GM21717 (cell line): ENCODE measurements around the gene NFE2L2.
"Not testable (repeated sequence)": the region's sequence is repeated elsewhere in the genome, so short reads cannot be mapped to it uniquely, and the experiment has no call there.

ENCODE experiments used
- ATAC-seq: cut with Tn5 transposase; IDR thresholded peaks from one replicate; pipeline ENCODE4 v1.9.1; 2021; ENCODE audit warnings: mild to moderate bottlenecking, moderate library complexity; ENCODE audit not compliant: unreplicated experiment

NFE2L2 gene

DNA sequence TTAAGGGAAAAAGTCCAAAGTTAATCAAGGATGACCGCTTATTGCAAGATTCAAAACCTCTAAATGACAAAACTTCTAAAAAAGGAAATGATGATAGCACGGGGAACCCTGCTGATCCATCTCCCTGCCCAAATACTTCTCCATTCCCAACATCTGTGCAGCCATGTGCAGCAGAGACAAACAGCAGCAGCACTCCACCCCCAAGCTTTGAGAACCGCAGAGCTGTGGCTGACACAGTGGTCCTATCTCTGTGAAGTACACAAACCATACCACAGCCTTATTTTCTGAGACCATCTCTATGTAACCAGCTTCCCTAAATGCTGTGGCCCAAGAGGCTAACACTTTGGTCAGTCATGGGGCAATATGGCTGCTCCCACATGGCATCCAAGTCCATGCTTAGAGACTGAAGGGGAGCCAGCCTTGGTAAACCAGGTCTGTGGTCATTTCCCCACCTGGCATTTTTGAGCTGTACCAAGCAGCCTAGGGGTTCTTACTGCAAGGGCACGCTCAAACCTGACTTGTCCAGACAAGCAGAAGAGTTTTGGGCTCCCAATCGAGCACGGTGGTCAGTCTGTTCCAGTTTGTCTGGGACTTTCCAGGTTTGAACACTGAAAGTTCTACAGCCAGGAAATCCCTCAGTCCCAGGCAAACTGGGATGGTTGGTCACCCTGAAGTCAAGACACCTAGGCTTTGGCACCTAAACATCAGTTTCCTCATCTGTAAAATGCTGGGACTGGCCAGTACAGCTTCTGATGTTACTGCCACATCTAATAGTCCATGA is 17.1 kb upstream of the NFE2L2 start:
- peak; percentile 61 for ATAC-seq

DNA sequence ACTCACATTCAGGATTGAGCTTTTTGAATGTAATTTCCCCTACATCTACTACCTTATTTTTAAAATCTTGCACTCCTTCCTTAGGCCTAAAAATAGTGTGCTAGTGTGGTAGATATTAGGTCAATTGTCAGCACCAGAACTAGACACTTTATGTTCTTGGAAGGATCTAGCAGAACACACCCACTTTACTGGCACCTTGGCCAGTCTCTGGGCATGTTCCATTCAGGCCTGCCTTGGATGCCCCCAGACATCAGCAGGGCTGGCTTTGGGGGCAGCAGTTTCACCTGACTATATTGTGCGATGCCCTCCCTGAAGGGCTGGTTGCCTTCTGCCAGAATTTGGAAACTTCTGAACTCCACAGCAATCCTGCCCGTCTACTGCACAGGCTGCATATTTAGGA is 15.3 kb upstream of the NFE2L2 start:
- no peak for ATAC-seq

DNA sequence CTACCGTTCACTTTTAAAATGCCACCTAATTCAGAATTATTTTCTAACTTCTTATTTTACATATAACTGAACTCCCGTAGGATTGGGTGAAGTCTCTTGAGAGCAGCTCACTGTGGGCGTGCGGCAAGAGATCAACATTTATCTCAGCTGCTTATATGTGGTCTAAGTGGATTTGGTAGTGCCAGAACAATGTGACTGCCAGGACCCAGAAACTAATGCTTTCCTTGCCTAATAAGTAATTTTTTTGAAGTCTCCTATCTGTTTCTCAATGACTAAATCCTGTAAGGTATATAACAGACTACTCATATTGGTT is 11.2 kb upstream of the NFE2L2 start:
- no peak for ATAC-seq

DNA sequence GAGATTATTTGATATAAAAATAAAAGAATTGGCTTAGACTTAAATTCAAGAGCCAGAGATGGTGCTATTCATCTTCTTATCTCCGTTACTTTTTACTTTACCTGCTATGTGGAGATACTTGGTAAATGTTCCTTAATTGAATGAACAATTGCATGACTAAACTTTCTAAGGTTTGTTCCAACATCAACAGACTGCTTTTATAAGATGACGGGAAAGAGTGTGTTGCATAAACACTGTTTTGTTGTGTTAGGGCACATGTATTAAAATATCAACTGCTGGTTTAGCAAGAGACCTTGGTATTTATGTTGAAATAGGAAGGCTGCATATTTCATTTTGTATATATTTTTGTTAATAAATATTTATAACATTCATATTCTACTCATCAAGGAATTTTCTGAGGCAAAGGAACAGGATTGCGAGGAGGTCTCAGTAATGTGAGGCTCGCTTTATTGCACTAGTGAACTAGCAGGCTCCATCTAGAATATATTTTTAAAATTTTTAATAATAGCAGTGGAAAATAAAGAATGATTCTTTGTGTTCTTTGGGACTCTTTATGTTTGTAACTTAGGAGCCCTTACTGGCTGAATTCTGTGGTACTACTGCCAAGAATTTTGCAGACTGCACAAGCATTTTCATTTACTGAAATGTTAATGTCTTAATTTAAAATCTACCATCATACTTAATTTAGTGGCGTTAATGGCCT is 10.7 kb upstream of the NFE2L2 start:
- no peak for ATAC-seq

DNA sequence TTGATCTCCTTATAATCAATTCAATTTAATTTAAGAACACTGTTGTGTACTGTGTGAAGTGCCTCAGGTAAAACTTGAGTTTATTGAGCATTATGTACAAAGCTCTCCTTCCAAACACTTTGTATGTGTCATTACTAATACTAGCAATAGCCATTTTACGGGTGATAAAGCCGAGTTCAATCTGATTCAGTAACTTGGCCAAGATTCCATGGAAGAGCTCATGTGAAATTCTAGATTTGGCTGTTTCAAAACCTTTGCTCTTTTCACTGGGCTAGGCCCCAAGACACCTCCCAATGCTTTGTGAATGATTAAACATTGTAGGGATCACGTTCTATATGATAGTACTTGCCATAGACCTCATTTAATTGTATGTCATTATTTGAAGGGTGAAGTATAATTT is 8.9 kb upstream of the NFE2L2 start:
- ATAC-seq, result no peak

DNA sequence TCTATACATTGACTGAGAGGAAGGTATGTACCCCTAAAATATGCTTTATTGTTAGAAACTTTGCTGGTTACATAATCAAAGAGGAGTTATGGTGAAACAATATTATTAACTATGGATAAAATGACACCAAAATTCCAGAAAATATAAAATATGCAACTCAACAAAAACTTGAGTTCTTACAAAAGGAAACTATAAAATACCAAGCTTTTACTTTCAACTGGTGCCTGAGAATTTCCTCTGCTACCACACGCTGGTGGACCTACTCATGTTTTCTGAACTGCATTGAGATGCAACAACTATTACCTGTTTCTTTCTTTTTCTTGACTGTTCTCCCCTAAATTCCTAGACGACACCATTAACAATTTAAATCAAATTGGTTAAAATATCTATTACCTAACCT is 8.2 kb upstream of the NFE2L2 start:
- no peak for ATAC-seq

DNA sequence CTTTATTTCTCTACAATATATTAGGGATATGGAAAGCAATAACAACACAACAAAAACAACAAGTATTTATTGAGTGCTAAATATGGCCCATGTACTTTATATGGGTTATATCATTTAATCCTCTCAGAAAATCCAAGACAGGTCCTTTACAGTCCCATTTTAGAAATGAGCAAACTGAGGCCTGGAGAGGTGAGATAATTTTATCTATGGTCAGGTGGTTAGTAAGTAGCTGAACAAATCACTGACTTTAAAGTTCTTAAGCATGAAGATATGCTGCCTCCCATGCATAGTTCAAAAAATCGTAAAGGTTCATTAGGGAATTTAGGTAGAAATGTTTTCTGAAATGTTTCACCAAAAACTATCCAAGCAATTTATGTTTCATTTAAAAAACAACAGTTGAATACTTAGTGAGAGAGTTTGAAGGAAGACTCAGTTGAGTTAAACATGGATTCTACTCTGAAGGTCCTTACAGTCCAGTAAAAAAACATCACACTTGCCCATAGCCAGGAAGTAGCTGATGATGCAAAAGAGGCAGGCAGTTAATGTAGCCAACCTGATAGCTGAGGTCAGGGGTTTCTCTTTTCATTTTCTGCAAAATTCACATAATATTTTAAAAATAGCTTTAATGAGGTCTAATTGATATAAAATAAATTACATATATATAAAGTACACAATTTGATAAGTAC is 7.6 kb upstream of the NFE2L2 start:
- ATAC-seq, result peak; percentile 45

DNA sequence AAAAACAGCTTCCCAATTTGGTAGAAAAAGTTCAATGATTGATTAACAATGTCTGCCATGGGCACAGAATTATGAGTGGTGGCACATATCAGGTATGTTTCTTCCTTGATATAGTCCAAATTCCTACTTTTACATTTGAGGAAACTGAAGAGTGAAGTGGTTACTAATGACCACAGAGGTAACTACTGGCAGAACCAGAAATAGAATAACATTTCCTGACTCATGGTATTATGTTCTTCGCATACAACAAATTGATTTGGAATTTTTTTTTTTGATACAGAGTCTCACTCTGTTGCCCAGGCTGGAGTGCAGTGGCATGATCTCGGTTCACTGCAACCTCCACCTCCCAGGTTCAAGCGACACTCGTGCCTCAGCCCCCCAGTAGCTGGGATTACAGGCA is 6.0 kb upstream of the NFE2L2 start:
- no peak for ATAC-seq

DNA sequence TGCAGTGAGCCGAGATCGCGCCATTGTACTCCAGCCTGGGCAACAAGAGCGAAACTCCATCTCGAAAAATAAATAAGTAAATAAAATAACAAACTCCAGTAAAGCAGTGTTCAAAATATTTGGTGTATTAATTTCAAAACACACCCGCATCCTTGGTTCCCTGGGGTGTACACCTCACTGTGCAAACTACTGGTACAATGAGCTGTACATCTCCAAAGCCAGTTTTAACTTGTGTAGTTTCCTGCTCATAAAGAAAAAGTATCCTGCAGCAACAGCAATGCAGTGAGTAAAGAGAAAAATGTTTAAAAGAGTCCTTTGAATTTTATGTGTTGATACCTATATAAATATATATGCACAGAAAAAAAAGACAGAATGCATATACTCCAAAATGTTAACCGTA is 4.4 kb upstream of the NFE2L2 start:
- no peak for ATAC-seq

DNA sequence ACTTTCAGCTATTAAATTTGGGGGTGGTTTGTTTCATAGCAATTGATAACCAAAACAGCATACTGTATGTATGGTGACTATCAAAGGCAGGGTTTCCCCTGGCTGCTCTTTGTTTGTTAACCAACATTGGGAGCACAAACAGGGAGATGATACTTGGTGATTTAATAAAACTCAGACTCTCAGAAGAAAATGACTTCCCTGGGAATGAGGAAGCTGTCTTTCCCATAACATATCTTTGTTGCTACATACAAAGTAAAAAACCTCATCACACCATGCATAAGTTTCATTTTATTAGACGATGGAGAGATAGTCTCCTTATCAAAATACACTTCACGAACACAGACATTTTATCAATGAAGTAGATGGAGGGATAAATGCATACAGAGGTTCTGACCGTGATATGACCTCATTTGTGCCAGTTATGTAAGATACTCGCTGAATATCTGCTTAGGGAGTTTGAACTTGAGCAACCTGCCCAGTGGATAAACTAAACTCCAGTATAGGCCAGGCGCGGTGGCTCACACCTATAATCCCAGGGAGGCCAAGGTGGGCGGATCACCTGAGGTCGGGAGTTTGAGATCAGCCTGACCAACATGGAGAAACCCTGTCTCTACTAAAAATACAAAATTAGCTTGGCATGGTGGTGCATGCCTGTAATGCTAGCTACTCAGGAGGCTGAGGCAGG is 3.8 kb upstream of the NFE2L2 start:
- ATAC-seq, result no peak

DNA sequence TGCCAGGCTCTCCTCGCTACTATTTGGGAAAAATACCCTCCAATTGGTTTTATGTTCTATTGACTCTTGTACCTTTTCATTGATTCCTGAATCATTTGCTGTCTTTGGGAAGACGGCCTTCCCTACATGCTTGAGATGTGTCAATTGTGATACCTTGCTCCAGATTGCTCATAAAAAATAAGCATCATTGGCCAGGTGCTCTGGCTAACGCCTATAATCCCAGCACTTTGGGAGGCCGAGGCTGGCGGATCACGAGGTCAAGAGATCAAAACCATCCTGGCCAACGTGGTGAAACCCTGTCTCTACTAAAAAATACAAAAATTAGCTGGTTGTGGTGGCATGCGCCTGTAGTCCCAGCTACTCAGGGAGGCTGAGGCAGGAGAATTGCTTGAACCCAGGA is 2.4 kb upstream of the NFE2L2 start:
- not testable (repeated sequence) for ATAC-seq

DNA sequence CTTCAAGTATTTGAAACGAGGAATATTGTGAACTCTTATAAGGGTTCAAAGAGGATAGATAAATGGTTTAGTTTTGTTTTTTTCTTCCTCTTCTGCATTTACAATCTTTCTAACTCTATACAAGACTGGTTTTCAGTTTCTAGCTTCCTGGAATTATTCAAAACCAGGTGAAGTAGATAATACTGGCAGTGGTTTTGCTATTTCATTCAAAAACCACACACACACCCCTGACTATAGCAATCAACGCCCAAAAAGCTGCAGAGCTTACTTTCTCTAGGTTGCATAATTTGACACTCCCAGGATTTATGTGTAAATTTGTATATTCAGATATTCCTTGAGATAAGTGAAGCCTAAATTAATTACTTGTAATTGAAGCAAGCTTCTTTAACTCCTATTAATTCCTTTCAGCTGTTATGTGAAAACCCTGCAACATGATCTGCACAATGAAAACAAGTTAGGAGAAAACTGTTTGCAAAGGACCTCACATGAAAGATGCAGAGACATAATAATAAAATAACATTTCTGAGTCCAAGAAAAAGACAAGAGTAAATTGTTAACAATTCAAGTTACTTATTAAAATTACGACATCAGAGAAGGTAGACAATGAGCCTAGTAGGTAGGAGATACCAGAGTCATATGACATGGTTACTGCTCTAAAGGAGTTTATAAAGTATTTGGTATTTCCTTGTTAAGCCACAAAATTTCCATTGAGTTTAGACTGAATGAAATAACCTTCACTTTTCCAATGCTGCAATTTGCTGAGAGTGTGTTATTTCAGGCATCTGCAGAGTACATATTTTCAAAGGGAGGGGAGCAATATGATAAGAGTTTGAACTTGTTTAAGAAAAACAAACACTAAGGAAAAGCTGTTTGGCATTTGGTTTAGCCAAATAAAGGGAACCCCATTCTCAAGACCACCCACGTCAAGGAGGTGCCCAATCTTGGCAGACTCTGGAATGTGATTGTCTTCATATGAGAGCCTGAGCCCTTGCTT is 1.6 kb upstream of the NFE2L2 start:
- peak; percentile 17 for ATAC-seq

DNA sequence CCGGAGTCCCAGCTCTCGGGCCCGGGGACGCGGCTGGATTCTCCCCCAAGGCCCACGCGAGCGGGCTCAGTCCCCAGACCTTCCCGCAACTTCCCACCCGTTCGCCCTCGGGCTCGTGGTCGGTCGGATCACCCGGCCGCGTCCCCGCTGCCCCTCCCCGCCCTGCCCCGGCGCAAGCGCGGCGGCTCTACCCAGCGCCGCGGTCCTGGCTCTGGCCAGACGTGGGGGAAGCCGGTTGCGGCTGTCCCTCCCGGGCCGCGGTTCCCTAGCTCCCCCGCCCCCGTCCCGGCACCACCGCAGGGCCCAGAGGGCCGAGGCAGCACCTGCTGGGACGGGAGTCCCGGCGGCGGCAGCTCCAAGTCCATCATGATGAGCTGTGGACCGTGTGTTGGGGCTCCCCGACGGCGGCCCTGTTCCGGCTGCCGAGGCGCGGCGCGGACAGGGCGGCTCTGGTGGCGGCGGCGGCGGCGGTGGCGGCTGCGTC is 276 bp downstream of the NFE2L2 start:
- peak; percentile 22 for ATAC-seq

DNA sequence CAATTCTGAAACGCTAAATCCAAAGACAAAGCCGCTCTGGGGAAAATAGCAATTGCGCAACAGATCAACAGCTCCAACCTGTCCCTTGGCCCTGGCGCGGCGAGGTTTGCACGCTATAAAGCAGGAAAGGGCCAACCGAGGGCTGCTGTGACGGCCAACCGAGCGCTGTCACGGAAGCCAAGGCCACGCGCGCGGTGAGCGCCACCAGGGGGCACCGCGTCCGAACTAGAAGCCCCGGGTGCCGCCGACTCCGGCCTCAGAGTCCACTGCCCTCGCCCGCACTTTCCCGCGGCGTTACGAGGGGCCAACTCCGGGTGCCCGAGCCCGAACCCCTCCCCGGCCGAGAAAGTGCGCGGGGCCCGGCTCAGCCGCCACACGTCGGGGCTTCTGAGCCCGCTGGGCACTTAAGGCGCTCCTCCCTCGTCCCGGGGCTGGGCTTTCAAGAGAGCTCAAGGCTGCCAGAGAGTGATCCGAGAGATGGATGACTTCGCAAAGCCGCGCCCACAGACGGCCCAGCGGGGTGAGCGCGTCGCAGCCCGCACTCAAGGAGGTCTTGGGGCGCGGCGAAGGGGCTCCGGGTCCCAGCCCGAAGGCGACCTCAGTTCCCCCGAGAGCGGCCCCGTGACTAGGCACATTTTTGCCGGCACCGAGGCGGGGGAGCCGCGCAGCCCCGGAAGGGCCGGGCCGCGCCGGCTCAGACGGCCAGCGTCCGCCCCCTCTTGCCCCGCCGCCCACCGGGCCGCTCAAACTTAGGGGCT is 897 bp downstream of the NFE2L2 start:
- ATAC-seq, result peak; percentile 52

DNA sequence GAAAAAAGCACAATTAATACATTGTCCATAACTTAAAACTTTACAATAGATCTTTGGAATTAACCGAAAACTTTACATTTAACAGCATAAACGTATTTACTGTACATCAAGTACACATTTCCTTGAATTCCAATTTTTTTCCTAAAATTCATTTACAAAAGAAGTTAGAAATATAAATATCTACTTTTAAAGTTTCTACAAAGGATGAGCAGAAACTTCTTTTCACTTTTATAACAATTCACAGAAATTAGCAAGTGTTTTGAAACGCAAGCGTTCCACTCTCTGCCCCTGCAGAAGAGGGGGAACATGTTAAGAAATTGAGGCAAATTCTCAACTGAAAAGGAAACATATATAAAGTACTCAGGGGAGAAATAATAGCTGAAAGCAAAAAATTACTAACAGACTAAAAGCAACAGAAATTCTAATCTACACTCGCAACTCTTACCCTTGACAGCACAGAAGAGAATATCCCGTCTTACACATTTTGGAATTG is 1.5 kb downstream of the NFE2L2 start:
- ATAC-seq, result no peak

DNA sequence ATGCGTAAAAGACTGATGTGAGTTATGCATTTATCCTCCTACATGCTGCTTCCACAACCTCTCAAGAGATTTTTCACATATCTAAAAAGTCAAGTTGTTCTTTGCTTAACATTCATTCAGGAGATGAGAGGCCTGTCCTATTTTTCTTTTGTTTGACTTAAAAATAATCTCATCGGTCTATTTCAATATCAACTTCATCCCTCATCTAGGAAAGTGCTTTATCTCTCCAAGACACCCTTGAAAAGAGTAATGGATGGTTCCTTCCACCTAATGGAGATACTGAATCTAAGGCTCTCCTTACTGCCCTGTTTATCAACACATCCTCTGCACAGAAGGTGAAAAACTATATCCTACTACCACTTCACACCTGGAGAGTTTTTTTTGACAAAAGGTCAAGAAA is 2.4 kb downstream of the NFE2L2 start:
- no peak for ATAC-seq

DNA sequence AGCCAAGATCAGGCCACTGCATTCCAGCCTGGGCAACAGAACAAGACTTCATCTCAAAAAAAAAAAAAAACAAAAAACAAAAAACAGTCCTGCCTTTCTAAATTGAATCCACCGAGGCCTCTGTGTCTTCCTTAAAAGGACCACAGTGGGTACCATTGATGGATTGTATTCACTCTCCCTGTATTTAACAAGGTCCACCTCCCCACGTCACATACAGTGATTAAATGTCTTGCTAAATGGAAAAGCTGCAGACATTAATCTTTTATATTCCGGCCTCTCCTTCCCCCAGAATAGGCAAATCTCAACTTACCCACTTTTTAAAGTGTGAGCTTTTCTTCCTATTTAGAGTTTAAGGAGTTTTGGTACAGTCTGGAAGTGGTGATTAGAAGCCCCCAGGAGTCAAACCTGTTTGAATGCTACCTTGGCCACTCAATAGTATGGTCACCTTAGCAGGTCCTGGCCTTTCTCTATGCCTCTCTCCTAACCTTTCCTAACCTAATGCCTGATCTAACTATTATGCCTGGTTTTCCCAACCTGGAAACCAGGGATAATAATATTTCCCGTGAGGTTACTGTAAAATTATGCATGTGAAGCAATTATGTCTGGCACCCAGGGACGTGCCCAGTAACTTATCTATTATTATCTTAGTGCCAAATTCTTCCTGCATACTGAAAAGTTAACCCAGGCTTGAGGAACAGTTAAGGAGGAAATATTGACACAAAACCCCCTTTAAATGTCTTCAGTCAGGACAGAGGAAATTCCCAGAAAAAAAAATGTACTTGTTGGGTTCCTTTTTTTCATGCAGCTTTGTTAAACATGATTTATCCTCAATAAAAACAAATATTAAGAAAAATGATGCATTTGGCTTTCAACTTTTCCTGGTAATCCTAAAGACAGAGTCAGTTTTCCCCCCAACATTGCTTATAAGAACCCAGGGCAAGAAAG is 3.1 kb downstream of the NFE2L2 start:
- ATAC-seq, result no peak

DNA sequence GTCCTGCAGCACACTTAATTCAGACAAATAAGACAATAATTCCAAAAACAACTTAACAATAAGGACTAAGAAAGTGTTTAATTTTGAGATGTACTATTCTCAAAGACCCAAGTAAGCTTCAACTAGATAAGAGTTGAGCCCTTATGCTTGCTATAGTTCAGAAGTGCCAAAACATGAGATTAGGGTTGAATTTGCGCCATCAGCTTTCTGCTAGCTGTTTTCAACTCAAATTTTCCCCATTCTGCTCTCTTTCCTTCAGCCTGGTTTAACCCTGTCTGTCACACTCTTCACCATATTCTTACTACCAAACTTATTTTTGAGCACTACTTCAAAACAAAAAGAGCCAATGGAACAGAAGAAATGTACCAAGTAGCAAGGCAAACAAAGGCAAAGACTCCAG is 4.1 kb downstream of the NFE2L2 start:
- ATAC-seq, result no peak
